GM19395 (cell line): ENCODE data around the gene BTBD16.

Experiments
- ATAC-seq: cut with Tn5 transposase; IDR thresholded peaks from one replicate; pipeline ENCODE4 v1.9.1; 2021; ENCODE audit warnings: mild to moderate bottlenecking, moderate library complexity; ENCODE audit not compliant: unreplicated experiment

BTBD16 gene

GRCh38 chr10:122246830-122247520 lies 24.1 kb upstream of the BTBD16 start:
- ATAC-seq: no peak

- ATAC-seq: no peak
Observed at GRCh38 chr10:122248356-122249302, 22.5 kb upstream of the BTBD16 start.

- no peak for ATAC-seq
Observed at GRCh38 chr10:122249303-122249850, 21.7 kb upstream of the BTBD16 start.

- no peak for ATAC-seq
Observed at GRCh38 chr10:122249991-122250750, 20.9 kb upstream of the BTBD16 start.

GRCh38 chr10:122251459-122252255 lies 19.4 kb upstream of the BTBD16 start:
- no peak for ATAC-seq

- ATAC-seq: no peak
Observed at GRCh38 chr10:122252805-122253204, 18.3 kb upstream of the BTBD16 start.

- ATAC-seq: no peak
Observed at GRCh38 chr10:122253605-122254004, 17.5 kb upstream of the BTBD16 start.

- no peak for ATAC-seq
Observed at GRCh38 chr10:122254831-122255230, 16.3 kb upstream of the BTBD16 start.

GRCh38 chr10:122255509-122256301 lies 15.4 kb upstream of the BTBD16 start:
- no peak for ATAC-seq

GRCh38 chr10:122257041-122257440 lies 14.1 kb upstream of the BTBD16 start:
- ATAC-seq: no peak

- ATAC-seq: no peak
Observed at GRCh38 chr10:122258136-122259074, 12.7 kb upstream of the BTBD16 start.

GRCh38 chr10:122259075-122259466 lies 12.0 kb upstream of the BTBD16 start:
- no peak for ATAC-seq

- no peak for ATAC-seq
Observed at GRCh38 chr10:122261584-122261983, 9.5 kb upstream of the BTBD16 start.

GRCh38 chr10:122263971-122264370 lies 7.1 kb upstream of the BTBD16 start:
- ATAC-seq: no peak

GRCh38 chr10:122264436-122264835 lies 6.7 kb upstream of the BTBD16 start:
- ATAC-seq: no peak

- ATAC-seq: no peak
Observed at GRCh38 chr10:122264931-122265330, 6.2 kb upstream of the BTBD16 start.

GRCh38 chr10:122265896-122266295 lies 5.2 kb upstream of the BTBD16 start:
- ATAC-seq: no peak
